PC-3 (cell line): ENCODE results near the gene PSMD6.

ENCODE experiments used
- EZH2phosphoT487 ChIP-seq: fragments of 300-600 bp; sonication (generic); IDR thresholded peaks from 2 replicates; pipeline ENCODE4 v1.6.1; 2018; ENCODE audit warnings: mild to moderate bottlenecking, antibody characterized with exemption, low read length, borderline replicate concordance
- TF ChIP-seq, protein P1 (sequence below): fragments of 300-600 bp; sonication (generic); conservative IDR thresholded peaks from 2 replicates; pipeline ENCODE4 v1.5.1; 2017; ENCODE audit warnings: antibody characterized with exemption, low read depth, mild to moderate bottlenecking, low read length

DNA sequence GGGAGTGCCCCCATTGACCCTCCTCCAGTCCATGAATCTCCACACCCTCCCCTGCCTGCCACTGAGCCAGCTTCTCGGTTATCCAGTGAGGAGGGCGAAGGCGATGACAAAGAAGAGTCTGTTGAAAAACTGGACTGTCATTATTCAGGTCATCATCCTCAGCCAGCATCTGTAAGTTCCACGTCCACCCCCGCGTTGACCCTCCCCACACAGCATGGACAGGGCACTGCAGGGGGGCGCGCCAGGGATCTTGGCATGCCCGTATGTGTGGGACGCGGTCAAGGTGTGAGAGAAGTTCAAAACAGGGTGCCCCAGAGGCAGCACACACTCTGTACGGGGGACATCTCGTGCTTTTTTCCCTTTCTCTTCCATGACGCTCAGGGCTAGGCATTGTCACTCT is 33.1 kb downstream of the PSMD6 start:
- TF ChIP-seq, protein P1, sequence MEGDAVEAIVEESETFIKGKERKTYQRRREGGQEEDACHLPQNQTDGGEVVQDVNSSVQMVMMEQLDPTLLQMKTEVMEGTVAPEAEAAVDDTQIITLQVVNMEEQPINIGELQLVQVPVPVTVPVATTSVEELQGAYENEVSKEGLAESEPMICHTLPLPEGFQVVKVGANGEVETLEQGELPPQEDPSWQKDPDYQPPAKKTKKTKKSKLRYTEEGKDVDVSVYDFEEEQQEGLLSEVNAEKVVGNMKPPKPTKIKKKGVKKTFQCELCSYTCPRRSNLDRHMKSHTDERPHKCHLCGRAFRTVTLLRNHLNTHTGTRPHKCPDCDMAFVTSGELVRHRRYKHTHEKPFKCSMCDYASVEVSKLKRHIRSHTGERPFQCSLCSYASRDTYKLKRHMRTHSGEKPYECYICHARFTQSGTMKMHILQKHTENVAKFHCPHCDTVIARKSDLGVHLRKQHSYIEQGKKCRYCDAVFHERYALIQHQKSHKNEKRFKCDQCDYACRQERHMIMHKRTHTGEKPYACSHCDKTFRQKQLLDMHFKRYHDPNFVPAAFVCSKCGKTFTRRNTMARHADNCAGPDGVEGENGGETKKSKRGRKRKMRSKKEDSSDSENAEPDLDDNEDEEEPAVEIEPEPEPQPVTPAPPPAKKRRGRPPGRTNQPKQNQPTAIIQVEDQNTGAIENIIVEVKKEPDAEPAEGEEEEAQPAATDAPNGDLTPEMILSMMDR: no peak
- no peak for TF ChIP-seq EZH2phosphoT487
